Ishikawa (cell line): ENCODE data around the gene SNX27.

Experiments used
- CEBPB ChIP-seq: IDR thresholded peaks from 2 replicates; pipeline ENCODE4 v1.6.1; 2012
- RAD21 ChIP-seq: IDR thresholded peaks from 2 replicates; pipeline ENCODE4 v1.6.1; 2012; ENCODE audit warnings: low read depth

DNA sequence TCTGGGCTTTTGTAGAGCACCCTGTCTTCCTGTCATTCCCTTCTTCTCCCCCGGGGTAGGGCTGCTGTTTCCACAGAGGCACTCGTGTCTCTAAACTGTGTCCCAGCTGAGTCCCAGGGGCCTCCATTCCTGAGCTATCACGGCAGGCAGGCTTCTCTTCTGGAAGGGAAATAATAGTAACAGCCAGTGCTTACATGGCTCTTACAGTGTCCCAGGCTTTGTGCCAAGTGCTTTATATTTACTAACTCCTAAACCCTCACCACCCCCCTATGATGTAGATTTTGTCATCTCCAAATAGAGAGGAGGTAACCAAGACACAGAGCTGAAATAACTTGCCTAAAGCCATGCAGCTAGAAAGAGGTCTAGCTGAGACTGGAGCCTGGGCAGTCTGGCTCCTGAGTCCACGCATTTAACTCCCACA lies 106.2 kb downstream of the SNX27 start:
- no peak for TF ChIP-seq CEBPB
- TF ChIP-seq RAD21, result no peak
